Hepatic stellate cell (primary cell): ENCODE data around the gene CCER1.

ENCODE experiments used
- DNase-seq: peaks from one replicate; pipeline ENCODE4 v3.0.0; 2011; ENCODE audit warnings: low spot score

The CCER1 gene

GRCh38 chr12:90965204-90965603 is 10.2 kb upstream of the CCER1 start:
- no peak for DNase-seq

DNA sequence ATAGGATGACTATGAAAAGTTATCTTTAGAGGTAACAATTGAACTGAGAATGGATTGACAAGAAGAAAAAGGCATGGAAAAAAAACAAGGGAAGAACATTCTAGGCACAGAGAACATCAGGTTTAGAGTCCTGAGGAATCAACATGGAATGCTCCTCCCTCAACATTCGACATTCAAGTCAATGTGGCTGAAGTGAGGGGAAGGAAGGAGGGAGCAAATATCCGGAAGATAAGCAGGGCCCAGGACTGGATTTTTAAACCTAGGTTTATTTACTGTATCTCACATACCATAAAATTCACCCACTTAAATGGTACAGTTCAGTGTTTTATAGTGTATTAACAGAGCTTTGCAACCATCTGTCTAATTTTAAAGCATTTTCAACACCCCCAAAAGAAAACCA is 9.6 kb upstream of the CCER1 start:
- DNase-seq = no peak

DNA sequence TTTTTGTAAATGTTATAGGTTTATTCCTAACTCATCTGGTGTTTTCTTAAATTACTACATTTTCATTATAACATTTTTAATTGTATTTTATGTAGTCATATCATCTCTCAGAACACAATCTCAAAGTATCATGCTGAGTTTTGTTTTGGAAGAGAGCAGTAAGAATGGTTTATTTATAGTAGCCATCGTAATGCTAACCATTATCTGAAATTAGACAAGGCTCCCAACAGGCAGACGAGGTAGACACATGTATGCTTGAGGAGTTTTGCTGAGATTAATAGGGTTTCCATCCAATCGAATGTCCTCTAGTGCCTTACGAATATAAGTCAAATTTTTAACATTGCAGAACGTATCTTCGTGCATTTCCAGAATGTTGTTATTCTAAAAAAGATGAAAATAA is 9.0 kb upstream of the CCER1 start:
- DNase-seq = no peak

GRCh38 chr12:90961154-90961553 is 6.2 kb upstream of the CCER1 start:
- DNase-seq = no peak

GRCh38 chr12:90959538-90960139 is 4.7 kb upstream of the CCER1 start:
- peak; percentile 15 for DNase-seq

GRCh38 chr12:90959032-90959431 is 4.1 kb upstream of the CCER1 start:
- no peak for DNase-seq

GRCh38 chr12:90958347-90958746 is 3.4 kb upstream of the CCER1 start:
- DNase-seq = no peak

DNA sequence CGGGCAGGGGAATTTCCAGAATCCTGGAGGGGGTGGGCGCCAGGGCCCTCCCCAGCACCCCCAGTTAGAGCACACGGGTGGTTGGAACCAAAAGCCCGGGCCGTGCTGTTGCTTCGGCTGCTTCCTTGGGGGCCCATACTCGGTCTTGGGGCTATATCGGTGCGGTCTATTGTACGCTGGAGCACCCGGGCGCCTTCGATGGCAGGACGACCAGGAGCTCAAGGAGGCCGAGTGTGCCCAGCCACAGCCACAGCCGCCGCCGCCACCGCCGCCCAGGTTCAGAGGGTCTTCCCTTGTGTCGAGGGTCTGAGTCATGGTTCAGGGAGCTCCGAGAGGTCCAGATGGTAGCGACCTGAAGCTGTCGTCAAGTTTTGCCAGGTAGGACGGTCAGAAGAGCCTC is 548 bp downstream of the CCER1 start:
- DNase-seq = no peak

DNA sequence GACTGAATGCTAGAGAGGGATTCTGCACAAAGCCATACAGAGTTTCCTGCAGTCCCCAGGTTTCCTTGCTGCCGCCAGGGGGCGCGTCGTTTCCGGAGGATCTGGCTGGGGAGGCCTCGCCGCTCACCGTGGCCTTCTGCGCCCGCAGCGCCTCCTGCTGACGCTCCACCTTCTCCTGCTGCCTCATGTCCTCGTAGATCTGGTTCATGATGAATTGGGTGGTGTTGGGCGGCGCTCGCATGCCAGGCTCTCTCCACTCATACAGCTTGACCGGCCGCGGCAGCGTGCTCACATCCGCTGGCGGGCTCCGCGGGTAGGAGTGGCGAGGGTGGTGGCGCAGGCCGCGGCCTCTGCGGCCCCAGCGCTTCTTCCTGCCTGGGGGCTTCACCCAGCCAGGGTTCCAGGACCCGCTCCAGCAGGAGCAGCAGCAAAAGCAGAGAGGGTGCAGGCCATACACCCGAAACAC is 987 bp downstream of the CCER1 start:
- no peak for DNase-seq

DNA sequence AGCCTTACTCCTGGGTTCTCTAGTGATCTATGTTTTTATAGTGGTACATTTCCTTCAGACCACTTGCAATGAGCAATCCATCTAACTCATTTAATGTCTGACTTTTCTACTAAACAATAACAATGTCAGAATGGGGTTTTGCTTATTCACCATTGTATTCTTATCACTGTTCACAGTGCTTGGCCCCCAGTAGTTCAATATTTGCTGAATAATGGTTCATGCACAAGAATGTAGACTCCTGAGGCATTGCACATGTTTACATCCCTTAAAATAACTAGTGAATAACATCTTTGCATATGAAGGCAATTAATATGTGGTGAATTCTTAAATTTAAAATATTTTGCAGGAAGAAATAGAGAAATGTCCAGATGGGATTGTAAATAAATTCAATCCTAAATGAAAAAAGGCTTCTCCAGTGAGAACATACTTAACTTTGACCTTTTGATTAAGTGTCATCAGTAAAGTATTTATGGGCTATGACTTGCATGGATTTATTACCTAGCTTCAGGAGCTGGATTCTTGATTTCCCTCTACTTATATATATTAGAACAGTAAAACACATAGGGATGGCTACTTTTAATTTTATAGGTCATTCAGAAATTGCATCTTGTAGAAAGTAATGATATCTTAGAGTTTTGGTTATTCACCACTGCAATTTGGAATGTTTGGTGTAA is 3.4 kb downstream of the CCER1 start:
- DNase-seq = no peak

DNA sequence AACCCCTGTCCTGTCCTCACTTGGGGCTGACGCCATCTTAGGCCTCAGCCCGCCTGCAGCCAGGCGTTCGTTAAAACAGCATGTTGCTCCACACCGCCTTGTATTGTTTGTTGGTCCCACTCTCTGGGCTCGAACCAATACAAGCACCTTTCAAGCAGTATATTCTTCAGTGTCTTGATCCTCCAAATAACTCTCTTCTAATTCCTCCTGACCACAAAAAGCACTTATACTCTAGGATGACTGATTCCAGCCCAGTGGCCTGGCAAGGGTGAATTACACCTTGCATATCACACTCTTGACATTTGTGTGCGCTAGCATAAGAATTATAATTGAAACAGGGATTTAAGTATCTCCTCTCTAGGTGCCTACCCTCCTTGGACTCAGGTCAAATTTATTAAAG is 7.1 kb downstream of the CCER1 start:
- DNase-seq = no peak

- DNase-seq = peak; percentile 19
Measured at GRCh38 chr12:90945070-90945649, 9.8 kb downstream of the CCER1 start.

DNA sequence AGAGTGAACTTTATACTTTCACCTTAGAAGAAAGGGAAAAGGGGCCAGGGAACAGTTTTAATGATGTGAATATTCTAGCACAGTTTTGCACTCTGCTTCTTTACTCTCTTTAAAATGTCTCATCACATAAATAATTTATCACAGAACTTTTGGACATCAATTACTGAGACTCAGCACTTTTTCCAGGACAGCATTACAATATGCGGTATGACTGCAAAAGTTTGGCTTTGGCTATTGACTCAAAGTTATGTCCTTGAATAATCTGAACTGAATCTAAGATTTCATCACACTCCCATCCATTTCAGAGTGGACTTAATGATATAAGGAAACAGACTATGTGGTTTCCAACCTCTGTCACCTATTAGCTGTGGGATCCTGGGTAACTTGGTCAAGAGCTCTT is 11.7 kb downstream of the CCER1 start:
- no peak for DNase-seq

- peak; percentile 21 for DNase-seq
Measured at GRCh38 chr12:90940872-90941499, 14.0 kb downstream of the CCER1 start.

DNA sequence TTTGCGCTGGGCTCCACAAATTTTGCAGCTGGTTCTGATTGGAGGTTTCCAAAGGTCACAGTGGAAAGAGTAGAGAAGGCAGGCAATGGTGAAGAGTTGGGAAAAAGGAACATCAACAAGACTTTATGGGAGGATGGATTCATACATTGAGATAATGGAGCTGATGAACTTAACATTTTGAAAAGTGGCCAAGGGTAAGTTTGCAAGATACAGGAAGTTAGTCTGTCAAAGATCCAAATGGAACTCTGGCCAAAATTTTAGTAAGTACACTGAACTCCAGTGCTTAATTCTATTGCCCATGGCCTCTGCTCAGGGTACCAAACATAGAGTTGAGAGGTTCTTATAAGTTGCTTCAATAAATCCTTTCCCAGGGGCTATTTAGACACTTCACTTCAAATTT is 15.6 kb downstream of the CCER1 start:
- DNase-seq = no peak

GRCh38 chr12:90938451-90938850 is 16.5 kb downstream of the CCER1 start:
- DNase-seq = peak; percentile 60

GRCh38 chr12:90937651-90938050 is 17.3 kb downstream of the CCER1 start:
- no peak for DNase-seq

- DNase-seq = no peak
Measured at GRCh38 chr12:90936230-90937005, 18.6 kb downstream of the CCER1 start.

DNA sequence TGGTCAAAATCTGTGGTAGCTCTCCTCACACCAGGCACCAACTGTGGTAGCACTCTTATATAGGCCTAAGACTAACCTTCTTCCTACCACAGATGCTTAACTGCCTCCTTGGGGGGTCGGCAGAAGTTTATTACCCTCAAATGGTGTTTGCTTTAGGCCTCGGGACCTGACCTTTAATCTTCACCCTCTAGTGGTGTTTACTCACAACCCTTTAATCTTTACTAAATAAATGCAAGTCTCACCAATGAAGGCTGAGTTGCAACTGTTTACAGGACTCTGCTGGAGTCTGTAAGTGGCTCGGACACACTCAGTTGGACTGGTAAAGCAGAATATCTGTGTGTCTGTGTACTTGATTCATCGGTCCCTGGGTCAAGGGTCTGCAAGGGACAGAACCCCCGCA is 29.4 kb downstream of the CCER1 start:
- no peak for DNase-seq

DNA sequence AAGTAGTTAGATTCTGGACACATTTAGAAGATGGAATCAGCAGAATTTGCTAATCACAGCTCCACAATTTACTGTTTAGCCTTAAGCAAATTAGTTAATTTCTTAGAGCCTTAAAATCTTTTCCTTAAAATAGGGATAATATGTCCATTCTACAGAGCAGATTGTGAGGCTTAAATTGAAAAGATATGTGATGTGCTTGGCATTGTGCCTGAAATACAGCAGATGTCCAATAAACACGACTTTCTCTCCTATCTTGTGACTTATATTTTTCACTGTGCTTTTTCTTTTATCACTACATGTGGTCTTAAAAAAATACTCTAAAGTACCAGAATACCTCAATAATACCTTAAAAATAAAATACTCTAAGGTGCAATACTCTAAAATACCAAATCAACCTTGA is 30.6 kb downstream of the CCER1 start:
- no peak for DNase-seq

DNA sequence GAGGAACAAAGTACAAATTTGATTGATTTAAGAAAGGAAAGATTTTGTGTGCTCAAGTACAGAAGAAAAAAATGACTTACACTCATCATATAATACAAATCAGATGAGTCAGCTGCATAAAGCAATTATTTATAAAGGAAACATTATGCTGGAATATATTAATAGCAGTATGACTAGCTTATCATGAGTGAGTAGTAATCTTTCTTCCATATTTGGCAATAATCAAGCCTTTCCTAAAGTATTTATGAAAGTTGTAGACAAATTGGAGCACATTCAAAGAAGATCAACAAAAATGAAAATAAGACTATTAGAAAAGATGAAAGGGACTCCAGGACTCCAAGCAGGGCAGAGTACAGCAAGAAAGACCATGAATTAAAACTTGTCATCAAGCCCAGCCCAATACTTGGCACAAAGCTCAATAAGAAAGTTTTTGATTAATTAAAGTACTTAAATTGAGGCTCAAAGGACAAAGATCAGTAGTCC is 32.8 kb downstream of the CCER1 start:
- DNase-seq = peak; percentile 21

- no peak for DNase-seq
Measured at GRCh38 chr12:90921536-90921935, 33.4 kb downstream of the CCER1 start.
